SJCRH30 (cell line): ENCODE data around the gene HS1BP3. TPM values are rescaled to one million over a fixed set of nuclear protein-coding genes. Genes with fewer than 3 reads are reported as not detected.

Experiments
- DNase-seq, 2 experiments: peaks; one replicate each; pipeline ENCODE4 v3.0.0-alpha.2; 2015 to 2020
- H3K27ac ChIP-seq: fragments of 250-450 bp; sonication (Bioruptor Pico); 2 replicates; pipeline ENCODE4 v1.5.1; 2020; ENCODE audit warnings: mild to moderate bottlenecking, moderate library complexity
- H3K27me3 ChIP-seq: fragments of 250-450 bp; sonication (Bioruptor Pico); 2 replicates; pipeline ENCODE4 v1.5.1; 2020; ENCODE audit warnings: mild to moderate bottlenecking, moderate library complexity
- H3K36me3 ChIP-seq: fragments of 250-450 bp; sonication (Bioruptor Pico); 2 replicates; pipeline ENCODE4 v1.5.1; 2020; ENCODE audit warnings: mild to moderate bottlenecking, moderate library complexity
- H3K4me1 ChIP-seq: fragments of 250-450 bp; sonication (Bioruptor Pico); 2 replicates; pipeline ENCODE4 v1.5.1; 2020; ENCODE audit warnings: mild to moderate bottlenecking, moderate library complexity
- H3K4me3 ChIP-seq: fragments of 250-450 bp; sonication (Bioruptor Pico); 2 replicates; pipeline ENCODE4 v1.5.1; 2020; ENCODE audit warnings: mild to moderate bottlenecking, moderate library complexity
- H3K9me3 ChIP-seq: fragments of 250-450 bp; sonication (Bioruptor Pico); replicated peaks from 2 replicates; pipeline ENCODE4 v1.5.1; 2020; ENCODE audit warnings: mild to moderate bottlenecking, moderate library complexity
- total RNA-seq: library from RNA; depleted of rRNA; stranded (reverse); fragments of >200 nt; shearing (Covaris generic); gene quantifications from 2 replicates; pipeline ENCODE4 v1.2.3, GENCODE V29; 2014

The HS1BP3 gene
- total RNA-seq, 1 experiment from 2014 or later, result 14.7 TPM

- H3K36me3 ChIP-seq, result no peaks in the 10 kb centered on the region
- no peak overlapping the region for H3K4me3 ChIP-seq
- no peaks in the 10 kb centered on the region for H3K9me3 ChIP-seq
- no peaks in the 10 kb centered on the region for H3K27me3 ChIP-seq
- no peak for DNase-seq
- peaks cover 43% of the 10 kb centered on the region for H3K4me1 ChIP-seq
- H3K27ac ChIP-seq, result peak overlapping the region; percentile 92
Measured at GRCh38 chr2:20583425-20583881, 67.4 kb downstream of the HS1BP3 start.

GRCh38 chr2:20582600-20583221, 68.2 kb downstream of the HS1BP3 start:
- DNase-seq, result no peak
- peaks cover 51% of the 10 kb centered on the region for H3K4me1 ChIP-seq
- H3K27me3 ChIP-seq, result no peaks in the 10 kb centered on the region
- no peak overlapping the region for H3K4me3 ChIP-seq
- no peaks in the 10 kb centered on the region for H3K36me3 ChIP-seq
- H3K27ac ChIP-seq, result no peak overlapping the region
- H3K9me3 ChIP-seq, result no peaks in the 10 kb centered on the region

- no peak overlapping the region; the same call in 1 of the 2 replicates for H3K27ac ChIP-seq
- peaks cover 54% of the 10 kb centered on the region for H3K4me1 ChIP-seq
- H3K4me3 ChIP-seq, result no peak overlapping the region
- H3K9me3 ChIP-seq, result no peaks in the 10 kb centered on the region
- no peaks in the 10 kb centered on the region for H3K36me3 ChIP-seq
- peak in 1 of 2 experiments; percentile 39 for DNase-seq
- no peaks in the 10 kb centered on the region for H3K27me3 ChIP-seq
Measured at GRCh38 chr2:20580690-20581437, 70.0 kb downstream of the HS1BP3 start.

GRCh38 chr2:20579866-20580265, 71.0 kb downstream of the HS1BP3 start:
- H3K4me3 ChIP-seq, result no peak overlapping the region
- H3K9me3 ChIP-seq, result no peaks in the 10 kb centered on the region
- H3K4me1 ChIP-seq, result peaks cover 52% of the 10 kb centered on the region
- no peaks in the 10 kb centered on the region for H3K36me3 ChIP-seq
- peak in 1 of 2 experiments; percentile 43 for DNase-seq
- H3K27me3 ChIP-seq, result no peaks in the 10 kb centered on the region
- peak overlapping the region; percentile 96 for H3K27ac ChIP-seq

- Histone ChIP-seq H3K4me1 (peaks cover 52% of the 10 kb centered on the region), H3K9me3 (no peaks in the 10 kb centered on the region), H3K27me3 (no peaks in the 10 kb centered on the region), H3K4me3 (no peak overlapping the region), H3K36me3 (no peaks in the 10 kb centered on the region), H3K27ac (peak overlapping the region; percentile 96)
- peak; percentile 99 to 100 for DNase-seq
Measured at GRCh38 chr2:20578895-20579825, 71.7 kb downstream of the HS1BP3 start.

GRCh38 chr2:20578266-20578894, 72.5 kb downstream of the HS1BP3 start:
- DNase-seq, result no peak
- Histone ChIP-seq H3K9me3 (no peaks in the 10 kb centered on the region), H3K27ac (peak overlapping the region; percentile 96), H3K27me3 (no peaks in the 10 kb centered on the region), H3K36me3 (no peaks in the 10 kb centered on the region), H3K4me3 (no peak overlapping the region), H3K4me1 (peaks cover 52% of the 10 kb centered on the region)

- no peaks in the 10 kb centered on the region for H3K27me3 ChIP-seq
- H3K4me3 ChIP-seq, result no peak overlapping the region
- peaks cover 59% of the 10 kb centered on the region for H3K4me1 ChIP-seq
- no peak for DNase-seq
- no peaks in the 10 kb centered on the region for H3K9me3 ChIP-seq
- no peaks in the 10 kb centered on the region for H3K36me3 ChIP-seq
- peak overlapping the region; percentile 96 for H3K27ac ChIP-seq
Measured at GRCh38 chr2:20577495-20578235, 73.2 kb downstream of the HS1BP3 start.

- no peak overlapping the region for H3K27ac ChIP-seq
Measured at GRCh38 chr2:20576598-20577115, 74.2 kb downstream of the HS1BP3 start.

GRCh38 chr2:20575935-20576597, 74.8 kb downstream of the HS1BP3 start:
- no peaks in the 10 kb centered on the region for H3K36me3 ChIP-seq
- peaks cover 60% of the 10 kb centered on the region for H3K4me1 ChIP-seq
- H3K27me3 ChIP-seq, result no peaks in the 10 kb centered on the region
- no peak overlapping the region for H3K4me3 ChIP-seq
- no peaks in the 10 kb centered on the region for H3K9me3 ChIP-seq
- DNase-seq, result no peak
- H3K27ac ChIP-seq, result no peak overlapping the region

More at GRCh38 chr2:20576598-20577115, 74.2 kb downstream of the HS1BP3 start:
- no peaks in the 10 kb centered on the region for H3K9me3 ChIP-seq
- no peaks in the 10 kb centered on the region for H3K36me3 ChIP-seq
- H3K4me3 ChIP-seq, result no peak overlapping the region
- DNase-seq, result no peak
- H3K27me3 ChIP-seq, result no peaks in the 10 kb centered on the region
- peaks cover 60% of the 10 kb centered on the region for H3K4me1 ChIP-seq

GRCh38 chr2:20575414-20575813, 75.5 kb downstream of the HS1BP3 start:
- Histone ChIP-seq H3K9me3 (no peaks in the 10 kb centered on the region), H3K36me3 (no peaks in the 10 kb centered on the region), H3K27me3 (no peaks in the 10 kb centered on the region), H3K4me3 (no peak overlapping the region), H3K27ac (no peak overlapping the region; the same call in 1 of the 2 replicates), H3K4me1 (peaks cover 56% of the 10 kb centered on the region)
- DNase-seq, result peak in 1 of 2 experiments; percentile 36

- Histone ChIP-seq H3K4me3 (no peak overlapping the region), H3K4me1 (peaks cover 51% of the 10 kb centered on the region), H3K36me3 (no peaks in the 10 kb centered on the region), H3K9me3 (no peaks in the 10 kb centered on the region), H3K27me3 (no peaks in the 10 kb centered on the region), H3K27ac (no peak overlapping the region; the same call in 1 of the 2 replicates)
- no peak for DNase-seq
Measured at GRCh38 chr2:20574930-20575329, 76.0 kb downstream of the HS1BP3 start.

GRCh38 chr2:20574423-20574911, 76.4 kb downstream of the HS1BP3 start:
- DNase-seq, result no peak
- Histone ChIP-seq H3K9me3 (no peaks in the 10 kb centered on the region), H3K27ac (no peak overlapping the region), H3K4me1 (peaks cover 47% of the 10 kb centered on the region), H3K27me3 (no peaks in the 10 kb centered on the region), H3K36me3 (no peaks in the 10 kb centered on the region), H3K4me3 (no peak overlapping the region)
